ENCODE data around the gene HAGHL.

DNA sequence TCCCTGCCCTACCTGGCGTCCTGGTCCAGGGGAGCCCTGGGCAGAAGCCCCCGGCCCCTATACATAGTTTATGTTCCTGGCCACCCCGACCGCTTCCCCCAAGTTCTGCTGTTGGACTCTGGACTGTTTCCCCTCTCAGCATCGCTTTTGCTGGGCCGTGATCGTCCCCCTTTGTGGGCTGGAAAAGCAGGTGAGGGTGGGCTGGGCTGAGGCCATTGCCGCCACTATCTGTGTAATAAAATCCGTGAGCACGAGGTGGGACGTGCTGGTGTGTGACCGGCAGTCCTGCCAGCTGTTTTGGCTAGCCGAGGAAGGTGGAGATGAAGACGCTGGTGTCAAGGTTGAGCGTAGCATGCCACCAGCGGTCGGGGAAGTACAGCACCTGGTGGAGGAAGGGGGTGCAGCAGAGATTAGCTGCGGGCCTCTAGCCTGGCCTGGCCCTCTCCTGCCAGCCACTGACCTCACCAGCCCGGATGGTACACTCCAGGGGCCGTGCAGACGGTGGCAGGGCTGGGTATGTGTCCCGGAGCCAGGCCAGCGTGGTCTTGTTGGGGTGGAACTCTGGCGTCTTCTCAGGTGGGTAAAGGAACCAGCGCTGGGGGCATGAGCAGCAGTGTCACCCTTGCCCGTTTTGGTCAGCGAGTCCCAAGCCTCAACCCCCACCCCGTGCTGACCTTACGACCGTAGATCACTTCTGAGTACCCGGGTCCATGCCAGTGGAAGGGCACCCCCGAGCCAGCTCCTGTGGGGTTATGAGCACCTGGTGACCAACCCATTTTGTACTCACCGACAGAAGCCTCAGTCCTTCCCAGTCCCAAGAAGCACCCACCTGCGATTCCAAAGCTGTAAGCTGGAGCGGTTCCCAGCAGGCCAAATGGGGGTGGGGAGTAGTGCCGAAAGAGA, 44.2 kb upstream of the HAGHL start:
- no peak for TF ChIP-seq EZH2 (IDR thresholded peaks at IDR 0.05; ENCODE audit: borderline replicate concordance, low read depth, low read length, poor library complexity, severe bottlenecking)
- no peak for TF ChIP-seq CTCF (conservative IDR thresholded peaks at IDR 0.05; ENCODE audit: low read depth, low read length)

Measured in A673 (cell line).